Duodenal mucosa (tissue), 2 donors: ENCODE measurements around the gene OPN4.

Source experiments
- H3K27ac ChIP-seq: one replicate; pipeline ENCODE4 v1.7.0; 2013; ENCODE audit warnings: low read depth, low read length
- H3K27me3 ChIP-seq, 2 donors: one replicate each; pipeline ENCODE4 v1.7.0; 2013; ENCODE audit warnings: low read length in 2 of 2, control low read depth in 1 of 2; ENCODE audit not compliant: insufficient read depth in 2 of 2, control insufficient read depth in 1 of 2
- H3K36me3 ChIP-seq, 2 donors: one replicate each; pipeline ENCODE4 v1.7.0; 2013; ENCODE audit warnings: low read length in 2 of 2, control low read depth in 1 of 2; ENCODE audit not compliant: insufficient read depth in 2 of 2, control insufficient read depth in 1 of 2
- H3K4me1 ChIP-seq, 2 donors: one replicate each; pipeline ENCODE4 v1.7.0; 2013; ENCODE audit warnings: low read length in 2 of 2, control low read depth in 1 of 2; ENCODE audit not compliant: insufficient read depth in 2 of 2, control insufficient read depth in 1 of 2
- H3K4me3 ChIP-seq, 2 donors: one replicate each; pipeline ENCODE4 v1.7.0; 2013; ENCODE audit warnings: low read length in 2 of 2, low read depth in 1 of 2
- H3K9ac ChIP-seq, 2 donors: one replicate each; pipeline ENCODE4 v1.7.0; 2013; ENCODE audit warnings: low read length in 2 of 2, low read depth in 1 of 2
- H3K9me3 ChIP-seq, 2 donors: one replicate each; pipeline ENCODE4 v1.7.0; 2013; ENCODE audit warnings: low read length in 2 of 2, control low read depth in 1 of 2; ENCODE audit not compliant: control insufficient read depth in 1 of 2

The OPN4 gene

GRCh38 chr10:86646933-86647332 lies 7.4 kb upstream of the OPN4 start:
- H3K9ac ChIP-seq = no peak overlapping the region
- H3K36me3 ChIP-seq = no peaks in the 10 kb centered on the region
- H3K4me1 ChIP-seq = peaks cover 8 to 11% of the 10 kb centered on the region in 2 donors
- H3K4me3 ChIP-seq = no peak overlapping the region
- no peaks in the 10 kb centered on the region for H3K9me3 ChIP-seq
- H3K27me3 ChIP-seq = no peaks in the 10 kb centered on the region
- no peak overlapping the region for H3K27ac ChIP-seq

GRCh38 chr10:86647773-86648703 lies 6.3 kb upstream of the OPN4 start:
- no peak overlapping the region for H3K9ac ChIP-seq
- H3K9me3 ChIP-seq = no peaks in the 10 kb centered on the region
- no peaks in the 10 kb centered on the region for H3K27me3 ChIP-seq
- H3K36me3 ChIP-seq = no peaks in the 10 kb centered on the region
- H3K27ac ChIP-seq = no peak overlapping the region
- H3K4me3 ChIP-seq = no peak overlapping the region
- H3K4me1 ChIP-seq = peaks cover 7 to 8% of the 10 kb centered on the region in 2 donors

- Histone ChIP-seq H3K4me1 (peaks cover 6 to 8% of the 10 kb centered on the region in 2 donors), H3K27me3 (no peaks in the 10 kb centered on the region), H3K36me3 (no peaks in the 10 kb centered on the region), H3K27ac (no peak overlapping the region), H3K9ac (no peak overlapping the region), H3K4me3 (no peak overlapping the region), H3K9me3 (no peaks in the 10 kb centered on the region)
Measured at GRCh38 chr10:86648704-86649427, 5.5 kb upstream of the OPN4 start.

- Histone ChIP-seq H3K36me3 (no peaks in the 10 kb centered on the region), H3K9me3 (no peaks in the 10 kb centered on the region), H3K9ac (no peak overlapping the region), H3K4me1 (peaks cover 6 to 8% of the 10 kb centered on the region in 2 donors), H3K27ac (no peak overlapping the region), H3K27me3 (no peaks in the 10 kb centered on the region), H3K4me3 (no peak overlapping the region)
Measured at GRCh38 chr10:86649471-86650150, 4.7 kb upstream of the OPN4 start.

- H3K9ac ChIP-seq = no peak overlapping the region
- no peak overlapping the region for H3K4me3 ChIP-seq
- no peaks in the 10 kb centered on the region for H3K9me3 ChIP-seq
- H3K4me1 ChIP-seq = peaks cover 6 to 8% of the 10 kb centered on the region in 2 donors
- H3K27me3 ChIP-seq = no peaks in the 10 kb centered on the region
- no peak overlapping the region for H3K27ac ChIP-seq
- no peaks in the 10 kb centered on the region for H3K36me3 ChIP-seq
Measured at GRCh38 chr10:86650151-86650550, 4.2 kb upstream of the OPN4 start.

GRCh38 chr10:86651021-86651471 lies 3.3 kb upstream of the OPN4 start:
- Histone ChIP-seq H3K27me3 (no peaks in the 10 kb centered on the region), H3K9ac (no peak overlapping the region), H3K9me3 (no peaks in the 10 kb centered on the region), H3K36me3 (no peaks in the 10 kb centered on the region), H3K4me1 (peaks cover 6 to 8% of the 10 kb centered on the region in 2 donors), H3K4me3 (no peak overlapping the region), H3K27ac (no peak overlapping the region)

- no peaks in the 10 kb centered on the region for H3K27me3 ChIP-seq
- no peak overlapping the region for H3K9ac ChIP-seq
- H3K4me1 ChIP-seq = peaks cover 6 to 8% of the 10 kb centered on the region in 2 donors
- no peaks in the 10 kb centered on the region for H3K36me3 ChIP-seq
- no peak overlapping the region for H3K27ac ChIP-seq
- H3K9me3 ChIP-seq = no peaks in the 10 kb centered on the region
- H3K4me3 ChIP-seq = no peak overlapping the region
Measured at GRCh38 chr10:86651631-86652331, 2.6 kb upstream of the OPN4 start.

- Histone ChIP-seq H3K27me3 (no peaks in the 10 kb centered on the region), H3K27ac (no peak overlapping the region), H3K9me3 (no peaks in the 10 kb centered on the region), H3K4me1 (peaks cover 6 to 8% of the 10 kb centered on the region in 2 donors), H3K4me3 (no peak overlapping the region), H3K36me3 (no peaks in the 10 kb centered on the region), H3K9ac (no peak overlapping the region)
Measured at GRCh38 chr10:86652361-86653202, 1.8 kb upstream of the OPN4 start.

- H3K27me3 ChIP-seq = no peaks in the 10 kb centered on the region
- H3K9me3 ChIP-seq = no peaks in the 10 kb centered on the region
- no peak overlapping the region for H3K27ac ChIP-seq
- peaks cover 6 to 8% of the 10 kb centered on the region in 2 donors for H3K4me1 ChIP-seq
- H3K36me3 ChIP-seq = no peaks in the 10 kb centered on the region
- H3K4me3 ChIP-seq = no peak overlapping the region
- H3K9ac ChIP-seq = no peak overlapping the region
Measured at GRCh38 chr10:86653379-86653778, 968 bp upstream of the OPN4 start.
